ENCODE measurements around the gene ITPR3.

GRCh38 chr6:33662318-33662717 lies 41.2 kb downstream of the ITPR3 start:
- no peak for TF ChIP-seq CTCF (IDR thresholded peaks at IDR 0.05; ENCODE audit: low read depth, low read length, missing input control)
- no peak for TF ChIP-seq REST (IDR thresholded peaks at IDR 0.05)
- TF ChIP-seq RAD21 (IDR thresholded peaks at IDR 0.05) = no peak
- no peak for TF ChIP-seq FOXA1 (IDR thresholded peaks at IDR 0.05)
- TF ChIP-seq MAX (IDR thresholded peaks at IDR 0.05) = no peak
- TF ChIP-seq NR2F2 (IDR thresholded peaks at IDR 0.05) = no peak
- TF ChIP-seq GABPA (IDR thresholded peaks at IDR 0.05 in 1 of 2, conservative IDR thresholded peaks at IDR 0.05 in 1 of 2) = no peak
- TF ChIP-seq ATF3 (IDR thresholded peaks at IDR 0.05) = no peak
- TF ChIP-seq JUND (IDR thresholded peaks at IDR 0.05) = no peak
- TF ChIP-seq ZBTB33 (IDR thresholded peaks at IDR 0.05) = no peak
- no peak for TF ChIP-seq SP1 (IDR thresholded peaks at IDR 0.05)
- TF ChIP-seq YY1 (IDR thresholded peaks at IDR 0.05) = no peak
